SK-N-SH treated with all-trans-retinoic acid at 6 μM for 48 hours (cell line): ENCODE data around the gene G3BP2.

Experiments used
- PATZ1 ChIP-seq: fragments of 250-450 bp; sonication (Bioruptor Pico); IDR thresholded peaks from 2 replicates; pipeline ENCODE4 v1.8.0; 2020; ENCODE audit warnings: mild to moderate bottlenecking, moderate library complexity, borderline replicate concordance
- PPARA ChIP-seq: fragments of 250-450 bp; sonication (Bioruptor Pico); IDR thresholded peaks from 2 replicates; pipeline ENCODE4 v1.5.0; 2020; ENCODE audit warnings: mild to moderate bottlenecking, borderline replicate concordance
- SNAI2 ChIP-seq: fragments of 250-450 bp; sonication (Bioruptor Pico); IDR thresholded peaks from 2 replicates; pipeline ENCODE4 v1.5.0; 2020; ENCODE audit warnings: mild to moderate bottlenecking, moderate library complexity
- ZFP30 ChIP-seq: fragments of 450-650 bp; formaldehyde crosslinking; IDR thresholded peaks from 2 replicates; pipeline ENCODE4 v1.5.0; 2022; ENCODE audit warnings: mild to moderate bottlenecking, moderate library complexity
- ZNF70 ChIP-seq: fragments of 450-650 bp; formaldehyde crosslinking; IDR thresholded peaks from 2 replicates; pipeline ENCODE4 v1.5.0; 2020; ENCODE audit warnings: mild to moderate bottlenecking, moderate library complexity
- ZNF8 ChIP-seq: fragments of 450-650 bp; formaldehyde crosslinking; IDR thresholded peaks from 2 replicates; pipeline ENCODE4 v1.5.0; 2020; ENCODE audit warnings: mild to moderate bottlenecking, moderate library complexity

GRCh38 chr4:75699299-75699698 is 26.1 kb upstream of the G3BP2 start:
- TF ChIP-seq ZNF8 (CRISPR knock-in tag) (no peak), PPARA (CRISPR knock-in tag) (no peak), PATZ1 (no peak), ZNF70 (CRISPR knock-in tag) (no peak), ZFP30 (no peak), SNAI2 (no peak)
